GM19035 (cell line): ENCODE results near the gene PTPRK.
"Not testable (repeated sequence)": the region's sequence is repeated elsewhere in the genome, so short reads cannot be mapped to it uniquely, and the experiment has no call there.

ENCODE experiments used
- ATAC-seq: cut with Tn5 transposase; IDR thresholded peaks from one replicate; pipeline ENCODE4 v1.9.1; 2021; ENCODE audit not compliant: unreplicated experiment

PTPRK gene

DNA sequence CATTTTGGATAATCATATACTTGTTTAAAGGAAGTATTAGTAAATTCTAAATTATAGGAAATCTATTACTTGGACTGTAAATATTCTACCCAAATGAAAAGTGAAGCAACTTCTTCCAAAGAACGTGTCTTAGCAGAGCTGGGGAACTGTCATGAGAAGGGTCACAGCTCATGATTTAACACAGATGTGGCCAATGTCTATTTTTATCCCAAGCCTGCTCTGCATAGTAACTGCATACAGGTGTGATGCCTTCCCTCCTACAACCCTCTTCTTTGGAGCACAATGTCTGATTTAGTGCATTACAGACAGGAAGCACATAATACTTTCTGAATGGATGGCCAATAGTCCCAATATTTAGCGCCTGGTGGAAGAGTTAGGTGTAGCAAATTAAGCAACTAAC lies 480.9 kb downstream of the PTPRK start:
- no peak for ATAC-seq

DNA sequence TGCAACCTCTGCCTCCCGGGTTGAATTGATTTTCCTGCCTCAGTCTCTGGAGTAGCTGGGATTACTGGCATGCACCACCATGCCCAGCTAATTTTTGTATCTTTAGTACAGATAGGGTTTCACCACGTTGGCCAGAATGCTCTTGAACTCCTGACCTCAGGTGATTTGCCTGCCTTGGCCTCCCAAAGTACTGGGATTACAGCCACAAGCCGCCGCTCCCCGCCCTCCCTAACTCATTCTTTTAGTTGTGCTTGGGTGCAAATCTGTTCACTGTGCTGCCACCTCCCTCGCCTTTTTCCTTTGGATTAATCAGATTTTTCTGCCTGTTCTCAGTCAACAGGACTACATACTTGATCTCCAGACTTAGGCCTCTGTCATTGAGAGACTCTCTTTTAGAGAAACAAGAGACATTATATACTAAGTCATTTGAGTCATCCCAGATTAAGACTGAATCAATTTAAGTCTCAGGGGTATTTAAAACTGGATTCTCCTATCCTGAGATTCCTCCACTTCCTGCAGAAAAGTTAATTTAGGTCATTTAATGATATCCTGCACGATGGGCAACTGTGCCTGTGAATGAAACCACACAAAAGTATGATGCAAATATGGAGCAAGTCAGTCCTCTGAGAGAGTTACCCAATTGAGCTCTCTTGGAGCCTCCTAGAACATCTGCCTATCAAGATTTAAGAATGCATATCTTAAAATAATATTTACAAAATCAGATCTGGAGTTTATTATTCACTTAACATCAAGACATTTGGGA lies 483.4 kb downstream of the PTPRK start:
- ATAC-seq, result no peak

DNA sequence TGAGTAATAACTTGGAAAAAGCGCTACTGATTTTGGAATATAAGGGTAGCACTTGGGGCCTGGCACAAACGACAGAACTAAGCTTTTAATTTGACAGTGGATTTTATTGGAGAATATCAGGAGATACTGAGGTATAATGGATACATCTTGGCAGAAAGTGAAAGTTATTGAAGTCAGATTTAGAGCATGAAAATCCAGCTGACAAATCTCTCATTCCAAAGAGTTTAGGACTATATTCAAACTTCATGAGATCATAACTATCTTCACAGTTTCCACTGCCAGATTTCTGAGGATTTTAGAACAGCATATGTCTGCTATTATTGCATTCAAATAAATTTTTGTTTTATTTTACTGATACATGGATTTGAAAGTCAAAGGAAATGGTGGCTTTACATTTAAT lies 487.2 kb downstream of the PTPRK start:
- ATAC-seq, result no peak

DNA sequence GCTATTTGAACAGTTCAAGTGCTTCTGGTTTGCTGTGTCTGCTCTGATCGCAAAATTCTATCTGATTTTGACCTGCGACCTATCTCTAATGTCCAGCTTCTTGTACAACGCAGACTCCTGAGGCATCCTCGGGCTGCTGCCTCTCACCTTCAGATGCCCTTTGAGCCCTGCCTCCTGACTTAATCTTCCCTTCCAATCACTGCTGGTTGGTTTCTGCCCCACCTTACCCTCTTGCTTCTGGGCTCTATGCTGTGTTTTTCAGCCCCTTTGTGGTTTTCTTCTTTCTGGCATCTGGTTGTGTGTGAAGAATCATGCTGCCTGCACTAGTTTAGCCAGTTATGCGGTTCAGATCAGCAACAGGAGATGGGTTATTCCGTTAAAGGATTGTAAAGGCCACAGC lies 488.4 kb downstream of the PTPRK start:
- ATAC-seq, result no peak

DNA sequence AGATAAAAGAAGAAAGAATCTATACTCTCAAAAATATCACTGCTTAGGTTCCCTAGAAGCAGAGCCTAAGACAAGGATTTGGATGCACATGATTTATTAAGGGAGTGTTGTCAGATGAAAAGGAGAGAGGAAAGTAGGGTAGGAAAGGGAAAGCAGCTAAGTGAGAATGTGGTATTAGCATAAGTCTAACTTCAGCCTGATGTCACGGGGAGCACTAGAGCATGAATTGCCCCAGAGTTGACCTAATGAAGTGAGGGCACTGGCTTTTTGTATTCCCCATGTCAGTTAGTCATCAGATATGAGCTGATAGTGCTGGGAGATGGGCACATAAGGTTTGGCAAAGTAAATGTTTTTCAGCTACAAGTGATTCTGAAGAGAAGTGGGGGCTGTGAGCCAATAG lies 490.6 kb downstream of the PTPRK start:
- no peak for ATAC-seq

DNA sequence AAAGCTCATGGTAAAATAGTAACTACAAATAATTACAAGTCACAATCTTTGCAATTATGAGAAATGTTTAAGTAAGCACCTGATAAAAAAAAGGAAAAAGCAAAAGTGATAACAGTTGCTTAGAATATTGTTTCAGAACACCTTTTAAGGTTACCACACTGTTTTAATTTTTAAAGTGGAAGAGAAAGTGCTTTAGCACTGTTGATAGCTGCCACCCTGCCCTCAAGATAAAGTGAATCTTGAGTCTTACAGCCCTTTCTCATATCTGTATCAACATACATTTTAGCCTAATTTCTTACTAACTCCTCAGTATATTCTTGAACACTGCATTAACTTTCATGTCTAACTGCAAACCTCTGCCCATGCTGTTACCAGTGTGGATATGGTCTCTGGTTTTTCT lies 492.2 kb downstream of the PTPRK start:
- no peak for ATAC-seq

DNA sequence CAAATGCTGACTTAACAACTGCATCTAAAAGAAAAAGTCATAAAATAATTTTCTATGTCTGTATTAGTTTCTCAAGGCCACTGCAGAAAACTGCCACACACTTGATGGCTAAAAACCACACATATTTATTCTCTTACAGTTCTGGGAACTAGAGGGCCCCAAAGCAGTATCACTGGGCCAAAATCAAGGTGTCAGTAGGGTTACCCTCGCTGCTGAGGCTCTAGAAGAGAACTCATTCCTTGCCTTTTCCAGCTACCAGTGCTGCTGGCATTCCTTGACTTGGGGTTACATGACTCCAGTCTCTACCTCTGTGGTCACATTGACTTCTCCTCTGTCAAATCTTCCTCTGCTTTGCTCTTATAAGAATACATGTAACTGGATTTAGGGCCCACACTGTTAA lies 494.9 kb downstream of the PTPRK start:
- ATAC-seq, result no peak

DNA sequence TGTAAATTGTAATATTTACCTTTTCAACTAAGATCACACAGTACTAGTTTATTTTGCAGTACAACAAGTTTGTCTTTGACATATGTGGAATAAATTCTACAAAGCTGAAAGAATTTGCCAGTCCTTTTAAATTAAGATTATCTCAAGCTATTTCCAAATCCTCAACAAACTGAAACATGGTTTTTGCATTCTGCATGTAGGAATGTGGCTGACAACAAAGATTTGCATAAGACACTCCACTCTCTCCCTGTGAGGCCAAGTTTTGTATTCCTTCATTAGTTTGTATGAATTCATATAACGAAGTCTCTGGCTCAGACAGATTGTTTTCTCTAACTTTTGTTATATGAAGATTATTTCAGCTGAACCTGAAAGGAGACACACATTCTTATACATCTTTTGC lies 495.4 kb downstream of the PTPRK start:
- no peak for ATAC-seq

DNA sequence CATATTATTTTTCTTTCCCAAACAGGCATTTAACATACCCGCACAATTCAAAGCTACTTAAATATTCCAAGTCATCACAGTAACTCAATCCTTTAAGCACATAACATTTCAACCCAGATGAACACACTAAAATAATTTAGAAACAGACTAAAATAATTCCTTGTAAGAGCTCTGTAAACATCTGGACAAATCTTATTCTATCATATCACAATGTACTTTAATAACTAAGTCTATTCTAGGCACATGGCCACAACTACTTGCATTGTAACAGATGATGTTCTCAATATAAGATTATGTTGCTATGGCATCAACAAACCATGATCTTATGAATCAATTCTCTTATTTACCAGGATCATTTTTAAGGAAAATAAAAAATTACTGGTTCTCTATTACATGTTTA lies 496.4 kb downstream of the PTPRK start:
- ATAC-seq, result no peak

DNA sequence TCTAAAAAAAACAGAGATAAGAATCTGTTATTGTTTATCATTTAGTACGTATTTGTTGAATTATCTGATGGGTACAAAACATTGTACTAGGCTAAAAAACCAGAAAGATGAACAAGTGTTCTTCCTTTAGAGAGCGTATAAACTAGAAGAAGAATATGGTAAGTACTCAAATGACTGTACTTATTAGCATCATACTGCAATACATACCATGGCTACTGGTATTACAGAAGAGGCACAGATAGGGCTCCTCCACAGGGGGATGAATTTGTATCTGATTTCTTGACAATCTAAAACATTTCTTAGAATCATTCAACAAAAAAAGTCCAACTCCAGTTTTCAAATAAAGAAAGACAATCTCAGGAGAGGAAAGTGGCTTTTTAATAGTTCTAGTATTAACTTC lies 501.6 kb downstream of the PTPRK start:
- ATAC-seq, result no peak

DNA sequence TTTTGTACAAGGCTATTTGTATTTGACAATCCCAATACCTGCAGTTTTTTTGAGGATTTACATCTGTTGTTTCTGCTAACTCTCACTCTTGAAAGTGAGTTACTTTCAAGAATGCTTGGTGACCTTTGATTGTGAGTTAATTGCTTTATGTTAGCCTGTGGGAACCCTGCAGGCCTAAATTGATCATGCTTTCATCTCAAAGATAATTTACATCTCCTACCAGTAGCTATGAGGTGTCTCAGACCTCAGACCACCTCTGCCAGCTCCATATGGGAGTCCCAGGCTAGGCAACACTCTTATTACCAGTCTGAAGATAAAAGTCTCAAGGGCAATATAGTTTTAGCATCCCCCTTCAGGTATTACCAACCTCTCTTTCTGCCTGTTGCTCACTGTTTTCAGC lies 503.1 kb downstream of the PTPRK start:
- ATAC-seq, result no peak

DNA sequence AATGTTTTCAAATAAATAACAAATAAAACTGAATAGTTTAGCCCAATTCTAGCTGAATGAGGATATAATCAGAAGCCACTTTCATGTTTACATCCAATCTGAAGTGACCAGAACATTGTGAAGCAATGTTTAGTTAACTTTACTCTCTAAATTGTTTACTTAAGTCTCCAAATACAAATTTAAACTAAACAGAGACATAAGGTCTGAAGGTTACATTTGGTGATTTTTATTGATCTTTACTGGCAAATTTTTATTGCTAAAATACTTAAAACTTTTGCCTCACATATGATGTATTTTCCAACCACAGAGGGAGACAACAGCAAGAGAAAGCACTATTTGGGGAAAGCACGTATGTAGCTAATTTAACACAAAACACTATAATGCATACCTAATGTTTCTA lies 512.7 kb downstream of the PTPRK start:
- no peak for ATAC-seq

DNA sequence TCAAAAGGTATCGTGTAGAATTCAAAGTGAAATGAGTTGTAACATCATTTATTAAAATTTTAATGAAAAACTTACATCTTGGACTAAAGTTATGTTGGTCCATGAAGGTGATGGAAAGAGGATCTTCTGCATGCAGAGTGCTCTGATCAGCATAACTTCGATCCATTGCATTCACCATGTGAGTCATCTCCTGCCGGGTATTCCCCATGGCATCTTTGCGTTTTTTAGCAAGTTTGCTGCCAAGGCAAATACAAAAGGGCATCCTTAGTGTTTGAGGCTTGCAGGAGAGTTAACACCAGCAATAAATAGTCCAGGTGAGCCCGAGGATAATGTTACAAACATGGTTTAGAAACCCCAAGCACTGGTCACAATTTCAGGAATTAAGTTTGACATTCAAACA lies 515.4 kb downstream of the PTPRK start:
- no peak for ATAC-seq

DNA sequence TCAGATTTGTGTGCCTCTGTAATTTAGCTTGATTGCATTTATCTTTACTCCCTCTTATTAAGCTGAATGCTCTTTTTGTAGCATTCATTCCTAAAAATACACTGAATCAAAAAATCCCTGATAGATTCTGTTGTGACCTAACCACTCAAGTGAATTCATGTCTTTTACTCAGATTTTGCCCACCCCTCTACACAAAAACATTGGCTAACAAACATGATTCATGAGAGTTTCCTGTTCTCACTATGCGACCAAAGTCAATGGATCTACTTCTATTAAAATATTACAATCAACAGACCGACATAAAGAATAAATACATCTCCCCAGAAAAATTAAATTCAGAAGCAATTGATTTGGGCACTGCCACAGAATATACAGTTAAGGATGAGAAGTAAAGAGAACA lies 520.0 kb downstream of the PTPRK start:
- no peak for ATAC-seq

DNA sequence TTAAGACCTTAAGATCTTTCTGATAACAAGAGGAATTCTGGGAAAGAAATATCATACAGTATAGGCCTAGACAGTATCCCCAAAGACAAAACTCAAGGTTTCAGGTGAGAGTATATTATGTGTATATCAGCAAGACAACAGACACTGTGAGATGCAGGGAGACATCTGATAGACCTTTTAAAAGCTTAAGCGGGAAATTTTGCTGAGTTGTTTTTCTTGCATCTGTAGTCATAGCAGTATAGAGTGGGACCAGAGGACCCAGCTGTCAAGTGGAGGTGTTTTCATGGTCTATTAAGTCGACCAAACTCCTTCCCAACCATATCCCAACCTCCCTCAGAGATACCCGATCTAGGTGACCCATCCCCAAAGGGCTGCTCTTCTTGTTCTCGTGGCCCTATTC lies 521.4 kb downstream of the PTPRK start:
- ATAC-seq, result no peak

DNA sequence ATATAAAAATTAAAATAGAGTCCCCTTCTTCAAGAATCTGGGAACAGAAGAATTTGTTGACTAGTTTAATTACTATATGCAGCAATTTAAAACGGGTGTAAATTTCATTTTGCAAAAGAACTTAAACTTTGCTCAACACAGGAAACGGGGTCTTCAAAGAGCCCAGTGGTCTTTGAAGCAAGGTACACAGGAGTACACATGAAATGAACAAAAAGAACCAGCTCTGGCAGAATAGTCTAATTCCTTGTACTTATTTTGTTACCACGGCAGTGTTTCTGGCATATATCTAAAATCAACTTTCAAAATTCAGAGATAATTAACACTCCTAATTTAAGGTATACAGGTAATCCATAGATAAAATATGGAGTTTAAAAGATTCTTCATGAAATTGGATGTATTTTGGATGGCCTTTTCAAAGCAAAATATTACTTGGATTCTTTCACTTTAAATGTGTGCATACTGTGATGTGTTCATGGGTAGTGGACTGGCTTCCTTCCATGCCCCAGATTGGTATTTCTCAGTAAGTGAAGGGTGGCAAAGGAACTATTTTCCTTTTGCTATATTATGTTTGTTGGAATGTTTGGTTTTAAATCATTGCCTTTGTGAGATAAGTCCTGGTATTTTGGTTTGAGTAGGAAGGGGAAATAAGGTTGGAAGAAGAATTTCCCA lies 522.8 kb downstream of the PTPRK start:
- no peak for ATAC-seq

DNA sequence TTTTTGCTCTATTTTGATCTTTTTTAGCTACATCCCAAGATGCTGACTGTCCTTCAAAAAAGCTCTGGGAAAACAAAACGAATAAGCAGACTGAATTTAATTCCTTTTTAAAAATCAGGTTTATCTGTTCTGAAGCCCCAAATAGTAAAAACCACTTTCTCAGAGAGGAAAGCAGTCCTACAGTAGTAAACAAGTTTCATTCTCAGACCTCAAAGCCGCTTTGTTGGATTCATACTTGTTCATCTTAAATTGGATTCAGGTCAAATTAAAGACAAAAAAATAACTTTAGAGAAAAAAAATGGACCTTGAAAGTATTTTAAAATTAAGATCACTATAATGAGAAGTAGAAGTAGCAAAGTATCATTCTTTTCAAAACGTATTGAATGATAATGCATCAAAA lies 523.5 kb downstream of the PTPRK start:
- ATAC-seq, result no peak

DNA sequence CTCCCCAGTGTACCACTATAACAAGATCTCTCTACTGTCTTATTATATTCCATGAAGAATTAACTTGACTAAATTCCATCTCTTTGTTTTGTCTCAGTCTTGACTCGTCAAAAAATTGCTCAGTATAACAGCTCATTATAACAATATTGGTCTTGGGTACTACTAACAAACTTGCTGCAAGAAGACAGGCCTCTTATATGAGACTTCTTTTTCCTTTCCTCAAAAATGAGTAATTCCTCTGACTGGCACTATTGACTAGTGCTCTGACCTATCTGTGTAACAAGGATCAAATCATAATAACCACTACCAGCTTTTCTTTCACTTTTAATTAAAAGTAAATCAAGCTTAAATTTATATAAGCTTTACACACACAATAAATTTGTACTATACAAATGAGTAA lies 528.3 kb downstream of the PTPRK start:
- no peak for ATAC-seq

DNA sequence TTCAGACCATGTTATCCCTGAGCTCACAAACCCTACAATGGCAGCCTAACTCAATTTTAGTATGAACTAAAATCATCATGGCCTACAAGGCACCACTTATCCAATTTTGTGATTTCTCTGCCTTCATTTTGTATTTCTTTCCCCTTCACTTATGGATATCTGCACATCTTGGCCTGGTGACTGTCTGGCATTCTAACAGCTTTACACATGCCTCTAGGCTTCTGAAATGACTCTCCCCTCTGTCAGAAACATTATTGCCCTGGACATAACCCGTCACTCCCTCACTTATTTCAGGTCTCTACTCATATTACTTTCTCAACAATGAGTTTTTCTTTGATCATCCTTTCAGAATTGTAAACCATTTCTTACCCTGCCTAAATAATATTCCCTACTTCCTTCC lies 530.3 kb downstream of the PTPRK start:
- ATAC-seq, result no peak

DNA sequence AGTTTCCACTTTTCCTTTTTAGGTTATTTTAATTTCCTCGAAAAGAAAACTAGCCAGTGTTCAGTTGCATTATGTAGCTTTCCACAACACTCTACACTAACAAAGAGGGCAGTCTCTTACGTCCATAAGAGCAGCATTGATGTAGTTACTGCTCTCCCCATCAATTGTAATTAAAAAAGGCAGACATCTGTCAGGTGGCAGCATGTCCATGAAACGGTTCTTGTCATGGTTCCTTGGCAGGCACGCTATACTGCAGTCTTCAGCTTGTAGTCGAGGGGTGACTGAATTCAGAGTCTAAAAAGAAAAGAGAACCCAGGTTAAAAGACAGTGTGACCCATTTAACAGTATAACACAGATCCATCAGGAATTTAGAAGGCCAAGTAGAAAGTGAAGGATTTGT lies 539.4 kb downstream of the PTPRK start:
- ATAC-seq, result no peak

DNA sequence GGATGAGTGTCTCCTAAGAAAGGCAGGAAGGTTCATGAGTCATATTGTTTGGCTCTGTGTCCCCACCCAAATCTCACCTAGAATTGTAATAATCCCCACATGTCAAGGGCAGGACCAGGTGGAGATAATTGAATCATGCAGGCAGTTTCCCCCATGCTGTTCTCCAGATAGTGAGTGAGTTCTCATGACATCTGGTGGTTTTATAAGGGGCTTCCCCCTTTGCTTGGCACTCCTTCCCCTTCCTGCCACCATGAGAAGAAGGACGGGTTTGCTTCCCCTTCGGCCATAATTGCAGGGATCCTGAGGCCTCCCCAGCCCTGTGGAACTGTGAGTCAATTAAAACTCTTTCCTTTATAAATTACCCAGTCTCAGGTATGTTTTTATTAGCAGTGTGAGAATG lies 542.2 kb downstream of the PTPRK start:
- not testable (repeated sequence) for ATAC-seq

DNA sequence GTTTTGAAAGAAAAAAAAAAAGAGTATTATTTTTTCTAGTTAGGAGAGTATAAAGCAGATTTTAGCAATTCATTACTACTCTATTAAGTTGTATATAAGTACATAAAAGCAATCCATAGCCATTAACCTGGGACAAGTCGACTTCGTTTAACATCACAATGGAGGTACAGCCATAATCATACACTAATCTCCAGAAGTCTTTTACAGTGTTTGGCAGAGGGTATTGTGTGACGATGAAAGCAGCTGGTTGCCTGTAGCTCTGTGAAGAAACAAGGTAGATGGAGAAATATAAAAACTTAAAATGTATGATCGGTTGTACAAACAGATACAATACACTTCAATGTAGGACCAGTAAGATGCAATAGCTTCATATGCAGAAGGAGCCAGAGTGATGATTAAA lies 543.6 kb downstream of the PTPRK start:
- no peak for ATAC-seq

DNA sequence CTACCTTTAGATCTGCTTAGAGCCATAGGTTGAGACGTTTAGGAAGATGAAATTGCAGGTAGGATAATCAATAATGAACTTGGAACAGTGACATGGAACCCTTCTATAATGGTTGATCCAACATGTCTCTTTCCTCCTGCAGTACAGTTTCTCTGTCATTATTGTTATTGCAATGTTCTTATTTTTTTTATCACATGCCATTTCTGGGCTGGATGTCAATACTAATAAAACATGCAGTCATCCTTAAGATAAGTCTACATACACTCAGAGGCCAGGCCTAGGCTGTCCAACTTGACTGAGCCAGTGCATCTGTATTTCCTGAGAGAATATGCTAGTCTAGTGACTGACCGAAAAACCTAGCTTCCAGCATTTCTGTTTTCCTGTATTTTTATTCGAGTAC lies 544.3 kb downstream of the PTPRK start:
- ATAC-seq, result no peak
